Measurements from ENCODE around the gene EPS15. TPM values are rescaled to one million over a fixed set of nuclear protein-coding genes. Genes with fewer than 3 reads are reported as not detected.

Gene EPS15
- total and polyA plus RNA-seq, 10 of the 15 experiments (the other 5 are each of a cell fraction or from before 2014, with no cell fraction given) = 24.7 to 87.8 (median 56.3) TPM

DNA sequence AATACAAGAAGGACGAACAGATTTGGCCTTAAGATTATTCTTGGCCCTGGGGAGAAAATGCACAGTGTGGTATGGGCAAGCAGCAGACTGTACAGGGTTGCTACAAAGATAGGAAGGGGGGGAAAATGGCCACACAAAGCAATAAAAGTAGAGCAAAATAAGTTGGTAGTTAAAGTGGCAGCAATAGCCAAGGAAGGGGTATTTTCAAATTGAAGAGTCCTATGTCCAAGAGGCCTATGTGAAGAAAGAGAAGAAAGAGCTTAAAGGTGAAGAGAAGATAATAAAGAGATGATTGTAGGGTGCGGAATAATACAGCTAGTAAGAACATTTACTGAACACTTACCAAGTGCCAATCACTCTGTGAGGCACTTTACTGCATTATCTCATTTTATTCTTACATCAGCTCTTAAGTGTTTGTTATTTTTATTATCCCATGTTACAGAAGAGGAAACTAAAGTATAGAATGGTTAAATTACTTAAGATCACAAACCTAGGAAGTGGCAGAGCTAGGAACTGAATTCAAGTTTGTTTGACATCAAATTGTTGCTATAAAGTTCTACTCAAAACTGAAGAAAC, 100.6 kb downstream of the EPS15 start:
- no TSS peak for BruUV-seq (replicated peaks)
- RAD21 ChIA-PET (ENCODE audit: unreplicated experiment) = interaction anchor here (1.2 to 2.2 kb wide), 2 partner anchors 9 to 117 kb away, joined by 3 to 6 read pairs; no protein-coding TSS in a partner anchor
- CTCF ChIA-PET = interaction anchor here (1.0 kb wide), 1 partner anchor 13 kb away, joined by 3 read pairs; no protein-coding TSS in a partner anchor

More for the DNA sequence above, 100.6 kb downstream of the EPS15 start:
- H3K4me3 ChIP-seq = no peak overlapping the region
- DNase-seq (ENCODE audit: low read depth, low spot score) = no peak
- H3K4me2 ChIP-seq (ENCODE audit: control insufficient read depth, insufficient read depth) = no peak overlapping the region
- WGBS (ENCODE audit: insufficient coverage, insufficient replicate concordance, low lambda C conversion rate, missing lambda C conversion rate) = 98% methylated on average over 2 of the region's 2 CpGs
- no peak overlapping the region for H2AFZ ChIP-seq (ENCODE audit: control insufficient read depth, low read depth, low read length)
- H4K20me1 ChIP-seq (ENCODE audit: control insufficient read depth, insufficient read depth) = no peaks in the 10 kb centered on the region
- H3K9me3 ChIP-seq (replicated peaks; ENCODE audit: control insufficient read depth, insufficient read depth, low read length) = no peaks in the 10 kb centered on the region
- no peak for TF ChIP-seq ZNF207 (IDR thresholded peaks at IDR 0.05; ENCODE audit: borderline replicate concordance)
- TF ChIP-seq NRF1 (conservative IDR thresholded peaks at IDR 0.05; ENCODE audit: low read depth, low read length) = no peak
- TF ChIP-seq, protein P1, sequence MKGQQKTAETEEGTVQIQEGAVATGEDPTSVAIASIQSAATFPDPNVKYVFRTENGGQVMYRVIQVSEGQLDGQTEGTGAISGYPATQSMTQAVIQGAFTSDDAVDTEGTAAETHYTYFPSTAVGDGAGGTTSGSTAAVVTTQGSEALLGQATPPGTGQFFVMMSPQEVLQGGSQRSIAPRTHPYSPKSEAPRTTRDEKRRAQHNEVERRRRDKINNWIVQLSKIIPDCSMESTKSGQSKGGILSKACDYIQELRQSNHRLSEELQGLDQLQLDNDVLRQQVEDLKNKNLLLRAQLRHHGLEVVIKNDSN (IDR thresholded peaks at IDR 0.05; ENCODE audit: borderline replicate concordance, extremely low read length, insufficient read depth, low read depth, low read length) = no peak
- TF ChIP-seq, protein P2, sequence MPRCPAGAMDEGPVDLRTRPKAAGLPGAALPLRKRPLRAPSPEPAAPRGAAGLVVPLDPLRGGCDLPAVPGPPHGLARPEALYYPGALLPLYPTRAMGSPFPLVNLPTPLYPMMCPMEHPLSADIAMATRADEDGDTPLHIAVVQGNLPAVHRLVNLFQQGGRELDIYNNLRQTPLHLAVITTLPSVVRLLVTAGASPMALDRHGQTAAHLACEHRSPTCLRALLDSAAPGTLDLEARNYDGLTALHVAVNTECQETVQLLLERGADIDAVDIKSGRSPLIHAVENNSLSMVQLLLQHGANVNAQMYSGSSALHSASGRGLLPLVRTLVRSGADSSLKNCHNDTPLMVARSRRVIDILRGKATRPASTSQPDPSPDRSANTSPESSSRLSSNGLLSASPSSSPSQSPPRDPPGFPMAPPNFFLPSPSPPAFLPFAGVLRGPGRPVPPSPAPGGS (IDR thresholded peaks at IDR 0.05; ENCODE audit: borderline replicate concordance, insufficient read depth, low read depth, low read length, poor library complexity, severe bottlenecking) = no peak
- TF ChIP-seq FOXK2 (IDR thresholded peaks at IDR 0.05) = no peak
- no peak for TF ChIP-seq JUND (IDR thresholded peaks at IDR 0.05; ENCODE audit: low read depth, low read length)
- TF ChIP-seq CUX1 (IDR thresholded peaks at IDR 0.05; ENCODE audit: insufficient replicate concordance, low read depth, low read length) = no peak
- no peak for TF ChIP-seq SMAD5 (IDR thresholded peaks at IDR 0.05; ENCODE audit: low read depth)
- TF ChIP-seq WRNIP1 (IDR thresholded peaks at IDR 0.05; ENCODE audit: borderline replicate concordance, low read depth, low read length) = no peak
- TF ChIP-seq GABPA (IDR thresholded peaks at IDR 0.05; ENCODE audit: low read depth) = no peak
- no peak for TF ChIP-seq ZZZ3 (IDR thresholded peaks at IDR 0.05; ENCODE audit: control insufficient read depth, insufficient read length, low read depth)
- TF ChIP-seq GATAD2B (conservative IDR thresholded peaks at IDR 0.05; ENCODE audit: low read depth) = no peak
- no peak for TF ChIP-seq POLR2AphosphoS5 (IDR thresholded peaks at IDR 0.05; ENCODE audit: low read length)
- H3K79me2 ChIP-seq (ENCODE audit: control insufficient read depth, insufficient read depth, low read length) = no peaks in the 10 kb centered on the region
- SMC1A ChIA-PET (ENCODE audit: uncharacterized antibody, unreplicated experiment) = interaction anchor here (0.9 to 2.3 kb wide), 4 partner anchors 9 to 200 kb away, joined by 3 to 6 read pairs (median 4); no protein-coding TSS in a partner anchor
- in situ Hi-C loops (cut with MboI) (no loop called here), intact Hi-C loops (cut with micrococcal nuclease; ENCODE audit: unreplicated experiment) (no loop called here)
- no peak overlapping the region for H3K27ac ChIP-seq (ENCODE audit: control insufficient read depth, insufficient read depth)
- H3K4me1 ChIP-seq (ENCODE audit: control insufficient read depth, insufficient read depth, low read length) = no peaks in the 10 kb centered on the region
- POLR2A ChIA-PET = interaction anchor here (0.6 kb wide), 1 partner anchor 146 kb away, joined by 5 read pairs; no protein-coding TSS in a partner anchor
- no peak for ATAC-seq
- peaks cover 0 to 21% of the 10 kb centered on the region in 2 experiments; a peak in 3 of 4 replicates for H3K36me3 ChIP-seq (ENCODE audit: control insufficient read depth in 2 of 2, insufficient read depth in 2 of 2, low read length in 1 of 2)
- H3K9ac ChIP-seq (ENCODE audit: control insufficient read depth, insufficient read depth, low read length) = no peak overlapping the region
- H3K27me3 ChIP-seq (replicated peaks in 1 of 2; ENCODE audit: control insufficient read depth in 2 of 2, insufficient read depth in 2 of 2, low read length in 1 of 2) = no peaks in the 10 kb centered on the region
- no peak for FAIRE-seq
